WERI-Rb-1 (cell line): Measurements from ENCODE around the gene PDE7B.

Source experiments
- DNase-seq: peaks from one replicate; pipeline ENCODE4 v3.0.0-alpha.2; 2020
- H3K27ac ChIP-seq: fragments of 250-450 bp; sonication (Bioruptor Pico); 2 replicates; pipeline ENCODE4 v1.5.1; 2020; ENCODE audit warnings: mild to moderate bottlenecking, moderate library complexity
- H3K27me3 ChIP-seq: fragments of 250-450 bp; sonication (Bioruptor Pico); 2 replicates; pipeline ENCODE4 v1.5.1; 2021; ENCODE audit warnings: mild to moderate bottlenecking, low read depth, moderate library complexity; ENCODE audit not compliant: insufficient read depth, severe bottlenecking
- H3K36me3 ChIP-seq: fragments of 250-450 bp; sonication (Bioruptor Pico); 2 replicates; pipeline ENCODE4 v1.5.1; 2020; ENCODE audit warnings: mild to moderate bottlenecking, moderate library complexity
- H3K4me3 ChIP-seq: 2 replicates; pipeline ENCODE4 v1.5.1; 2011; ENCODE audit warnings: low read depth, mild to moderate bottlenecking, control low read depth, low read length
- H3K9me3 ChIP-seq: fragments of 250-450 bp; sonication (Bioruptor Pico); 2 replicates; pipeline ENCODE4 v1.5.1; 2021; ENCODE audit warnings: mild to moderate bottlenecking, moderate library complexity; ENCODE audit not compliant: severe bottlenecking
- CTCF ChIP-seq: IDR thresholded peaks from 2 replicates; pipeline ENCODE4 v1.5.1; 2011; ENCODE audit warnings: low read depth, mild to moderate bottlenecking, control low read depth, inconsistent platforms, low read length

The PDE7B gene

DNA sequence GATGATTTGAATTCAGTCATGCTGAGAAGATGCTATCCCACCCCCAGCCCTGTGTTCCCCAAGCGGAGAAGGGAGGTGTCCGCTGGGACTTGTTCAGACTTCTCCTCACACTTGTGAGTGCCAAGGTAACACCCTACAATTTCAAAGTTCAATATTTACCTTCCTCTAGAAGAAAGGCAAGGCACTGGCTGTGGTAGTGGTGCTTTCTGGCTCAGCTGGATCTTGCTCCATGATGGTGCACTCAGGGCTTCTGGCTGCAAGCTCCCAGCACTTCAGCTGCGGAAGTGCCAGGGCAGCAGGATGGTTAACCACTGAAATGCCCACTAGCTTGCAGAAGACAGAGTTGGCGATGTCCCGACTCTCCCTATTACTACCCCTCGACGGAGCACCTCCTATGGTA, 263.2 kb downstream of the PDE7B start:
- Histone ChIP-seq H3K36me3 (no peaks in the 10 kb centered on the region), H3K4me3 (no peak overlapping the region), H3K27me3 (no peaks in the 10 kb centered on the region), H3K9me3 (no peaks in the 10 kb centered on the region), H3K27ac (no peak overlapping the region)
- no peak for TF ChIP-seq CTCF
- no peak for DNase-seq

- Histone ChIP-seq H3K9me3 (no peaks in the 10 kb centered on the region), H3K4me3 (no peak overlapping the region), H3K27ac (no peak overlapping the region), H3K36me3 (no peaks in the 10 kb centered on the region), H3K27me3 (no peaks in the 10 kb centered on the region)
- TF ChIP-seq CTCF, result no peak
- no peak for DNase-seq
Observed at GRCh38 chr6:136115941-136116340, 264.4 kb downstream of the PDE7B start.

GRCh38 chr6:136117081-136117480, 265.6 kb downstream of the PDE7B start:
- Histone ChIP-seq H3K27ac (no peak overlapping the region), H3K9me3 (no peaks in the 10 kb centered on the region)

DNA sequence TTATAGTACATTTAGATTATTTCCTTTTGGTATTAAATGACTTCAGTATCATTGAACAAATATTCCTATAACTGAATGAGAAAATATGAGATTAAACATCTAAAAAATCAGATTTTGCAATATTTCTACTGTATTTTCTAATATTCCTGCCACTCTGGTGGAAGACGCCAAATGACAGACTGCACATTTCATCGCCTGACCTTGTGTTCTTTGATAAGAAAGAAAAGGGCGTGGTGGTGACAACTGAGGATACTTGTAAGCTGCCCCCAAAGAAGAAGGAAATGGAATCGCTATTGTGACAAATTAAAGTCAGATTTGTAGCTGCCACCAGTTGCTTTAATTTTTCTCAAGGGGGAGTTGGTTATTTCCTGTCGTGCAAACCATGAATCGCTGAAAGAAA, 267.3 kb downstream of the PDE7B start:
- no peak for TF ChIP-seq CTCF
- H3K9me3 ChIP-seq, result no peaks in the 10 kb centered on the region
- no peak overlapping the region for H3K27ac ChIP-seq
- DNase-seq, result no peak
- H3K4me3 ChIP-seq, result no peak overlapping the region
- H3K36me3 ChIP-seq, result no peaks in the 10 kb centered on the region
- no peaks in the 10 kb centered on the region for H3K27me3 ChIP-seq

More at GRCh38 chr6:136117081-136117480, 265.6 kb downstream of the PDE7B start:
- no peaks in the 10 kb centered on the region for H3K36me3 ChIP-seq
- DNase-seq, result no peak
- H3K27me3 ChIP-seq, result no peaks in the 10 kb centered on the region
- no peak overlapping the region for H3K4me3 ChIP-seq
- no peak for TF ChIP-seq CTCF

- H3K27me3 ChIP-seq, result no peaks in the 10 kb centered on the region
- no peak for DNase-seq
- H3K27ac ChIP-seq, result no peak overlapping the region
- no peak overlapping the region for H3K4me3 ChIP-seq
- H3K9me3 ChIP-seq, result no peaks in the 10 kb centered on the region
- TF ChIP-seq CTCF, result no peak
- no peaks in the 10 kb centered on the region for H3K36me3 ChIP-seq
Observed at GRCh38 chr6:136123468-136123867, 272.0 kb downstream of the PDE7B start.

DNA sequence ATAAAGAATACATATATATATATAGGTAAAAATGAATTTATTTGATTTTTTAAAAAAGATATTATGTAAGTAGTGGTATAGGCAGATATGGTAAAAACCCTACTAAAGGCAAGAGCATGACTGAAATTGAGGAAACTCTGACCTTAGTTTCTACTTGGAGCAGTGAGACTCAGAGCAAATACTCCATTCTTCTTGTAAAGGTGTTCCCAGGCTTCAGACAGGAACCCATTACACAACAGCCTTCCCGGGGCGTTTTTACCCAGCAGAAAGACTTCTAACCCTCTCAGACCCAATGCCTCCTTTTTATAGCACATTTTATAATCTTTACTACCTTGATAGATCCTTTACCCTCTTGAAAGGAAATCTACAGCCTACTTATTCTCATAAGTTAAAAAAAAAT, 274.1 kb downstream of the PDE7B start:
- Histone ChIP-seq H3K36me3 (no peaks in the 10 kb centered on the region), H3K9me3 (no peaks in the 10 kb centered on the region), H3K27ac (no peak overlapping the region), H3K4me3 (no peak overlapping the region), H3K27me3 (no peaks in the 10 kb centered on the region)
- TF ChIP-seq CTCF, result no peak
- DNase-seq, result no peak
